Activated CD4-positive, alpha-beta T cell treated with anti-CD3 and anti-CD28 coated beads, Interleukin-2, amount 50 U/mL, for 1 hour (primary cell): ENCODE measurements around the gene ATR.

ENCODE experiments used
- DNase-seq: peaks from one replicate; pipeline ENCODE4 v3.0.0-alpha.2; 2020

Gene ATR

DNA sequence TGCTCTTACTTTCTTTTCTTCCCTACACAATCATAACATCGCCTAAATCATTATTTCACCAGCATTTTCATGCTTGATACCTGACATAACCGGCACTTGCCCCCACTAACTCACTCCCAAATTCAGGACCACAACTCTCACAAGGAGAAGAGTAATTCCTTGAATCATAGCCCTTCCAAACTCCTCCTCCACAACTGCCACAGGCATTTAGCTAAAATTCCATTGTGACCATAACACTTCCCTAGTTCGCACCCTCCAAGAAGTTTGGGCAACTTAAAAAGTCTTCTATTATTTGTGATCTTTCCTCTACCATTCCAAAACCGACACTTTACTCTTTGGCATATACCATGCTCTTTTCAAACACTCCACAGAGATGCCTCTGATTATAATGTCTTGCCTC, 71.3 kb downstream of the ATR start:
- DNase-seq, result no peak

DNA sequence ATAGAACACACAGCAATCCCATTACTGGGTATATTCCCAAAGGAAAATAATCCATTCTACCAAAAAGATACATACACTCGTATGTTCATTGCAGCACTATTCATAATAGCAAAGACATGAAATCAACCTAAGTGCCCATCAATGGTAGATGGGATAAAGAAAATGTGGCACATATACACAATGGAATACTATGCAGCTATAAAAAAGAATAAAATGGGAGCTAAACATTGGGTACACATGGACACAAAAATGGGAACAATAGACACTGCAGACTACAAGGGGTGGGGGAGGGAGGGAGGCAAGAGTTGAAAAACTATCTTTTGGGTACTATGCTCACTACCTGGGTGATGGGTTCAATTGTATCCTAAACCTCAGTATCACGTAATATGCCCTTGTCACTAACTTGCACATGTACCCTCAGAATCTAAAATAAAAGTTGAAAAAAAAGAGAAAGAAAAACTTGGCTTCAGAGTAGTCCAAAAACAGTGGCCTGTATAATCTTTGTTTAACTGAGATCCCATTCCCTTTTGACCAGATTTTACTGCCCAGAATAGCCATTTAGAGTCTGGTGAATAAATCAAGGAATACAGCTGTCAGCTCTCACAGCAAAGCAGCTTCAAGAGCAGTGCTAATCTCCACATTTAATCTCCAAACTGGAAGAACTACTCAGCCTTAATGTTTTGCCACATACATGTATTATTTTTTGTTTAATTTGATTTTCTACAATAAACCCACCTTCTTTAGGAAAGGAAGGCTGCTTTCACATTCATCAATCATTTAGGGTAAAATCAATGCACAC, 76.1 kb downstream of the ATR start:
- DNase-seq, result no peak

DNA sequence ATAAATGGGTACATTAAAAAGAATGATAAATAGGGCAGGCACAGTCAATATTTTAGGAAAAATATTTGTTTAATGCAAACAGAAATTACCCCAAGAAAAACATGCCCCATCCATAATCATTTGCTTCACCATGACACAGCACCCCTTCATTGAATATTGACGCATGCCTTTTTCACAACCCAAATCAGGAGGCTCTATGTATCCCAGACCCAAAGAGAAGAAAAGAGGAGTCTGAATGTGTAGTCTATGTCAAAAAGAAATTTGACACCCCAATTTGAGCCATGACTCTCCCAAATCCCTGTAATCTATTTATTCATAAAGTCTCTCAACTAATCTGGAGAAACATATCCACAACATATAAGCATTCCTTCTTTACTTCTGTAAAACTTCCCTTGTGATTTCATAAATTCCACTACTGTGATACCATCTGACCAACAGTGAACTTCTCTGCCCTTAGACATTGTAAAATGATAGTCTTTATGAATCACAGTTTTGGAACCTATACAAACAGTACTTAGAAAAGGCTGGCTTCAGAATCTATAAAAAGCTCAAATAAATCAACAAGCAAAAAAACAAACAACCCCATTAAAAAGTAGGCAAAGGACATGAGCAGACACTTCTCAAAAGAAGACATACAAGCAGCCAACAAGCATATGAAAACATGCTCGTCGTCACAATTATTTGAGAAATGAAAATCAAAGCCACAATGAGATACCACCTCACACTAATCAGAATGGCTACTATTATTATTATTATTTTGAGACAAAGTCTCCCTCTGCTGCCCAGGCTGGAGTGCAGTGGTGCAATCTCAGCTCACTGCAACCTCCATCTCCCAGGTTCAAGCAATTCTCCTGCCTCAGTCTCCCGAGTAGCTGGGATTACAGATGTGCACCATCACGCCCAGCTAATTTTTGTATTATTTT, 77.3 kb downstream of the ATR start:
- DNase-seq, result no peak

DNA sequence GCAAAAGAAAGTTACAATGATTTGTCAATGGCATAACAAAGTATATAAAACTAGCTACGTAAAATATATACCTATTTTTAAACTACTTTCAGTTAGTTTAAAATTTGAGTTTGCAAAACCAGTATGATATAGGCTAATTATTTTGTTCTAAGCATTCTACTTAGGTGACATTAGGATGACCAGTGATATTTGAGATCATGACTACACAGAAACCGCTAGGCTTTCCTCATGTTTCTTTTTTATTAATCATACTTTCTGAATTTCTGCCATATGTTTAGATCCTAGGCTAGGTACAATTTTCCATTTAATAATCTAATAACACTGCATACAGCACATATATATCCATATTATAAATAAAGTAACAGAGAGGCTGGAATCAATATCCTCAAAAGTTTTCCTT, 78.3 kb downstream of the ATR start:
- no peak for DNase-seq

DNA sequence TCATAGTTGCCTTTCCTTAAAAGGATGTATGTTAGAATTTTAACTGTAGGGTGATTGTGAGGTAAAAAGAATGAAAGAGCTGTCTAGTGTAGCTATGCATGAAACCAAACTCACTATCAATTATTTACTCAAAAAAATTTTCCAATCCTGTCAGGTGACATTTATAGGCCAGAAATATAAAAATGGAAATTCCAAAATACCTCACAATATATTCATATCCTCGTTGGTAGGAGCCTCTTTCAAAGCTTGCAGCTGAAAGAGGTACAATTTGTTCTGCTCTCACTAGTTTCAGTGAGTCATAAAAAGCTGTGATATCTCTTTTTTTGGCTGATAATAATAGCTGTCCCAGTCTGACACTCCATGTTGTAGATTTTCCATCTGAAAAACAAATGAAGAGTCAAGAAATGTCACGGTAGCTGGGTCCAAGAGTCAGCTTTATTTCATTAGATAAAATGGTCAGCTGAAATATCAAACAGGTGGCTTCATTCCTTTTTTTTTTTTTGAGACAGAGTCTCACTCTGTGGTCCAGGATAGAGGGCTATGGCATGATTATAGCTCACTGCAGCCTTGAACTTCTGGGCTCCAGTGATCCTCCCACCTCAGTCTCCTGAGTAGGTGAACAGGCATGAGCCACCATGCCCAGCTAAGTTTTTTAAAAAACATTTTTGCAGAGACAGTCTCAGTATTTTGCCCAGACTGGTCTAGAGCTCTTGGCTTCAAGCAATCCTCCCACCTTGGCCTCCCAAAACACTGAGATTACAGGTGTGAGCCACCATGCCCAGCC, 79.9 kb downstream of the ATR start:
- DNase-seq, result no peak

DNA sequence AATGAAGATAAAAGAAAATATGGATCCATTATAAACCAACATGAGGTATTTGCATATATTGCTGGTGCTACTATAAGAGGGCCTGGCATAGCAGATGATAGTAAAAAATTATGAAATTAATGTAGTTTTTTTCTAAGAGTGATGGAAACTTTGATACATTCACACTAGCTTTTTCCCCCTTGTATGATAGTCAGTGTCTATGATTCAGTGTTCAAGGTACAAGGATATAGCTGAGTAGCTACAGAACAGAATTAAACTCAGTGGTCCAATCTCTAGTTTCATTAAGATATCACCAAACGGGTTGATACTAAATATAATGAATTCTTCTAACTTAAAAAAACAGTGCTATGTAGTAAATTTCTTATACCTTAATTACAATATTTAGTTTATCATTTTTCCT, 80.8 kb downstream of the ATR start:
- DNase-seq, result no peak

DNA sequence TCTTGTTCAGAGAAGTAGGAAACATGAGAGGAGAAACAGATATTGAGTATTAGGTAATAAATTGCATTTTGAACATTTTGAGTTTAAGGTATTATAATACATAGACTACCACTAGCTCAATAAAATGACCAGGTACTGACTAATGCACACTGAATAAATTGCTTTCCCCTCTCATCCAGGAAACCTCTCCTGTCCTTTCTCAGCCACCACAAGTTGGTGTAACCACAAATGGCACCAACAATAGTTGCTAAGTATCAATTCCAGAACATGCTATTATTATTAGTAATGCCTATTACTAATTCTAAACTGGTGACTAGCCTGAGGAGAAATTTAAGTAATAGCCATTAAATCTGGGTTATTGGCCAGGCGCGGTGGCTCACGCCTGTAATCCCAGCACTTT, 83.4 kb downstream of the ATR start:
- no peak for DNase-seq

DNA sequence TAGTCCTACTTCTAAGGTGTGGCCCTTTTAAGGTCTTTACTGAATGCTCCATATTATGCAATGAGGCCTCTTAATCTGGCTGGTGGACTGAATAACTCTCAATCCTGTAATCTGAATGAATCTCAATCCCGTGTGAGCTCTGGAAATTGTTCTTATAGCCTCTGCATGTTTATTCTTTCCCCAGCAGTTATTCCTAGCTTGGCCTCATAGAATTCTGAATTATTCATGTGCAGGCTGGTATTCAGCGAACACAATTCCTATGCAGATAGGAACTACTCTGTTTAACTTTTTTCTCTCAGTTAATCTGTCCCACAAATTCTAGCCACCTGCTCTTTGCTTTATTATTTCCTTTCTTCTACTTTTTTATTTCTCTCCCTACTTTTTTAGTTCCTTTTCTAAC, 86.3 kb downstream of the ATR start:
- no peak for DNase-seq

DNA sequence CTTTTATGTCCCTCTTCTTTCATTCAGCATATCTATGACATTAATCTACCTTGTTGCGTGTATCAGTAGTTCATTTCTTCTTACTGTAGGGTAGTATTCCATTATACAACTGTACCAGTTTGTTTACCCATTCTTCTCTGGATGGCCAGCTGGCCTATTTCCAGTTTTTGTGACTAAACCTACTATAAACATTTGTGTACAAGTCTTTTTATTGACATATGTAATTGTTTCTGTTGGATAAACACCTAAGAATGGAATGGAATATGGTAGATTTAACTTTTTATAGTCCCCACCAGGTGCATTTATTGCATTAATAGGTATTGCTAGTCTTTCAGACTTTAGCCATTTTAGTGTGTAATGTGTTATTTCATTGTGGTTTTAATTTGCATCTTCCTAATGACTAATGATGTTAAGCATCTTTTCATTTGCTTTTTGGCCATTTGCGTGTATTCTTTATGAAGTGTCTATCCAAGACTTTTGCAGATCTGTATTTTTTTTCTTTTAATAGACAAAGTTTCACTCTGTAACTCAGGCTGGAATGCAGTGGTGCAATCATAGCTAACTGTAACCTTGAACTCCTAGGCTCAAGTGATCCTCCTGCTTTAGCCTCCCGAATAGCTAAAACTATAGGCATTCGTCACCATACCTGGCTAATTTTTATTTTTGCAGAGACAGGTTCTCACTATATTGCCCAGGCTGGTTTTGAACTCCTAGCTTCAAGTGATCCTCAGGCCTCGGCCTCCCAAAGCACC, 88.8 kb downstream of the ATR start:
- no peak for DNase-seq

DNA sequence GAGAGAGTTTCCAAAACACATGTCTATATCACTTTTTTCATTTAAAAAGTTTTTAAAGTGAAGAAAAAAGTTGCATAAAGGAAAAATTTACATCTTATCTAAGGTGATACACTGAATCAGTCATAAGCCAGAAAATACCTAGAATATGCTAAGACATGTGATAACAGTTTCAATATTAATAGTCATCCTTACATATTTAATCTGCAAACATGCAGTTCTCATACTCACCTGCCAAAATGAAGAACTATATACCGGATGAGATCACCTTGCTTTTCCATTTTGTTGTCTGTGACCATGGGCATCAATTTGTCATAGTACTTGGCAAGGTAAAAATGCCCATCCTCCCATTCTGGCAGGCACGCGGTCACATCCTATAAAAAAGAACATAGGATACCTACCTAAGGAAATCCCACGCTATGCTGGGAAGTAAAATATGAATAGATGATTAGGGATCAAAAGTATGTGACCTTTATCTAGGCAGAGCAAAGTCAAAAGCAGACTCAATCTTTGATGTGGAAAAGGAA, 93.6 kb downstream of the ATR start:
- DNase-seq, result no peak

DNA sequence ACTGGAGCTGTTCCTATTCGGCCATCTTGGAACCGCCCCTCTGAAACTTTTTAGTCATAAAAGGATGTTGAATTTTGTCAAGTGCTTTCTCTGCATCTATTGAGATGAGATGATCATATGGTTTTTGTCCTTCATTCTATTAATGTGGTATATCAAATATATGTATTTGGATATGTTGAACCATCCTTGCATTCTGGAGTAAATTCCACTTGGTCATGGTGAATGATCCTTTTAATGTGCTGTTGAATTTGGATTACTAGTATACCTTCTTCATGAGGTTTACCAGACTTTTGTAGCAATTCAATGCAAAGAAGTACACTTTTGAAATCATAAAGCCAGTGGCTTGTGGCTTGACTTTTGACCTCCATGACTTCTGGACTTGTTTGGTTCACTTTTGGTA, 97.3 kb downstream of the ATR start:
- no peak for DNase-seq

DNA sequence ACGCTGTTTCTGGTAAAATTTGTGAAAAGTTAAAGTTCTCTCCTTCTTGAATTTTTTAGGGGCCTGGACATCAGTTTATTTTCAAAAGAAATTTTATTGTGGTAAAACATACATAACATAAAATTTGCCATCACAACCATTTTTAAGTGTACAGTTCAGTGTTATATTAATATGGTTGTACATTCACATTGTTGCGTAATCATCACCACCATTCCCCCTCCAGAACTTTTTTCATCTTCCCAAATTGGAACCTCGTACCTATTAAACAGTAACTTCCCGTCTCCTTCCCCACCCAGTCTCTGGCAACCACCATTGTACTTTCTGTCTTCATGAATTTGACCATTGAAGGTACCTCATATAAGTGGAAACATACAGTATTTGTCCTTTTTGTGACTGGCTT, 107.7 kb downstream of the ATR start:
- DNase-seq, result no peak

DNA sequence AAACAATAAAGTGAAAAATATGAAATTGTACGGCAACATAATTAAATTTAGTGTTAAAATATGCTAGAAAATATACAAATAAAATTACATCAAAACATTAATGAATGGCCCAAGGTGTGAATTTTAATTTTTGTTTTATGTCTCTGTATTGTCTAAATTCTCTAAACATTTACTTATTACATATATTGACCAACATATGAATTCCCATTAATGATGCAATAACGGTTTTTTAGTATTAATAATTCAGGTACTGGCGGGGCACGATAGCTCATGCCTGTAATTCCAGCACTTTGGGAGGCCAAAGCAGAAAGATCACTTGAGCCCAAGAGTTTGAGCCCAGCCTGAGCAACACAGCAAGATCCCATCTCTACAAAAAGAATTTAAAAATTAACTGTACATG, 110.1 kb downstream of the ATR start:
- DNase-seq, result no peak

DNA sequence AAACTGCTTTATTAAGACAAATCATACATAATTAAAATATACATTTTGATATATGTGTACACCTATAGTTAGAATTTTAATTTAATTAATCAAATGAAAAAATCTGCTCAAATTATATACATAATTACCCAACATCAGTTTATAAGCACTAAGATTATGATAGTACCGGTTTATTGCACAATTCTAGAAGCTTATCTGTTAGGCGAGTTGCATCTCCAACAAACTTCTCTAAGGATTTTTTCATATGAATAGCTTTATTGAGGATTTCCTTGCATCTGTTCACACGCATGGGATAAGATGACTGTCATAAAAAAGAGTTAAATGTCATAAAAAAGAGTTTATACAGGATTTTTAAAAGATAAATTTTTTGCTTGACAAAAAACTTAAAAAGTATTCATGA, 110.8 kb downstream of the ATR start:
- DNase-seq, result no peak

DNA sequence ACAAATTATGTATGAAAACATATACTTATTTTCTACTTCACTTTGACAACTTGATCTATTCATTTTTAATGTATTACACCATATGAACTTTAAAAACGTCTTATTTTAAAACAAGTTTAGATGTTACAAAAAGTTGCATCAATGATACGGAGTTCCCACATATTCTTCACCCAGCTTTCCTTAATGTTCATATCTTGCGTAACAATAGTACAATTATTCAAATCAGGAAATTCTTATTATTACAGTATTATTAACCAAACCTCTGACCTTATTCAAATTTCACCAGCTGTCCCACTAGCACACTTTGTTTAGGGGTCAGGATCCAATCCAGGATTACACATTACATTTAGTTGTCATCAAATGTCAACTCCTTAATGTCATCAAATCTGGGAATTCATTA, 117.8 kb downstream of the ATR start:
- no peak for DNase-seq

DNA sequence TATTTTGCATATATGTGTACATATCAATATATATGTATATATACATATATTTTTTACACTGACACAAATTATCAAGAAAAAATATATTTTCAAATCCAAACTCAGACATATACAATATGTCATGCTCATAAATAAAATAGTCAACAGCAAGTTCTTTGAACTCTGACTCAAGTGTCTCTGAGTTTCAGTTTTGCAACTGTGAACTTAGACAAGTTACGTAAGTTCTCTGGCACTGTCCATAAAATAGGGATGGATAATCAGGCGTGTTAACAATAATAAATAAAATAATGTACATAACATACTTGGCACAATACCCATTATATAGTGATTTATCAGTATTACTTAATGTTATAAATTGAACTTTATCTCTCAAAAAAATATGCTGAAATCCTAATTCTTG, 118.6 kb downstream of the ATR start:
- DNase-seq, result no peak

DNA sequence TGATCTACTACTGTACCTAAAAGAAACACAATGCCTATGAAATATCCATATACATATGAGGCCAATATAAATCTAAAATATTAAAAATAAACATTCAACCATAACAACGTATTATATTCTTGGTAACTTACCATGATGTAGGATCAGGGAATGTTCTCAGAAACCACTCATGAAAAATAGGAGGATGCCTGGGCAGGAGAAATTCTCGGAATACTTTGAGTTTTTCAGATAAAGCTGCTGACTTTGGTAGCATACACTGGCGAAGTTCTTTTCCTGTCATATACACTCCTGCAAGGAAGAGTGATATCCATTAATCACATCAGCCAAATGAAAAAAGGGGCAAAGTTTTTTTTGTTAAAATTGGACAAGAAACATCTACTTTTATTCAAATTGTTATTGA, 119.4 kb downstream of the ATR start:
- no peak for DNase-seq

DNA sequence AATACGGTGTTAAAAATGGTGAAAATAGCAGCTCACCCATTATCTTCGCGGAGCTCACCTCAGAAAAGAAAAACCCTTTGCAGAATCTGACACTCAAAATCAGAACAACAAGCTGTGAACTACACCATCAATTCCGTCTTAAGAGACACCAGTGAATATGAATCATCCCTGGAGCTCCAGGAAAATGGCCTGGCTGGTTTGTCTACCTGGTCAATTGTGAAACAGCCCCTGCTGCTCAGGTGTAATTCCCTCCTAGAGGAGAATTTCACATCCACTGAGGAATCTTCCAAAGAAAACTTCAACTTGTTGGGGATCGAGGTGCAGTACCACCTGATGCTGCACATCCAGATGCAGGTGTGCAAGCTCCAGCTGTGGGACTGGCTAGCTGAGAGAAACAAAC, 127.7 kb downstream of the ATR start:
- DNase-seq, result no peak

DNA sequence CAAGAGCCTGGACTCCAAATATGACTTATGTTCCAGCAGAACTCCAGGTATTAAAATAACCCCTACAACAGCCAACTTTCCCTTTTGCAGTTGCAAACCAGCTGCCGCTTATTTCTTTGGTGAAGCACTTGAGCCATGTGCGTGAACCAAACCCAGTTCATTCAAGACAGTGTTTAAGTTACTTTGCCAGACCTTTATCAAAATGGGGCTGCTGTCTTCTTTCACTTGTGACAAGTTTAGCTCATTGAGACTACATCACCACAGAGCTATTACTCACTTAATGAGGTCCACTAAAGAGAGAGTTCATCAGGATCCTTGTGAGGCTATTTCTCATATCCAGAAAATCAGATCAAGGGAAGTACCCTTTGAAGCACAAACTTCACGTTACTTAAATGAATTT, 128.3 kb downstream of the ATR start:
- no peak for DNase-seq

DNA sequence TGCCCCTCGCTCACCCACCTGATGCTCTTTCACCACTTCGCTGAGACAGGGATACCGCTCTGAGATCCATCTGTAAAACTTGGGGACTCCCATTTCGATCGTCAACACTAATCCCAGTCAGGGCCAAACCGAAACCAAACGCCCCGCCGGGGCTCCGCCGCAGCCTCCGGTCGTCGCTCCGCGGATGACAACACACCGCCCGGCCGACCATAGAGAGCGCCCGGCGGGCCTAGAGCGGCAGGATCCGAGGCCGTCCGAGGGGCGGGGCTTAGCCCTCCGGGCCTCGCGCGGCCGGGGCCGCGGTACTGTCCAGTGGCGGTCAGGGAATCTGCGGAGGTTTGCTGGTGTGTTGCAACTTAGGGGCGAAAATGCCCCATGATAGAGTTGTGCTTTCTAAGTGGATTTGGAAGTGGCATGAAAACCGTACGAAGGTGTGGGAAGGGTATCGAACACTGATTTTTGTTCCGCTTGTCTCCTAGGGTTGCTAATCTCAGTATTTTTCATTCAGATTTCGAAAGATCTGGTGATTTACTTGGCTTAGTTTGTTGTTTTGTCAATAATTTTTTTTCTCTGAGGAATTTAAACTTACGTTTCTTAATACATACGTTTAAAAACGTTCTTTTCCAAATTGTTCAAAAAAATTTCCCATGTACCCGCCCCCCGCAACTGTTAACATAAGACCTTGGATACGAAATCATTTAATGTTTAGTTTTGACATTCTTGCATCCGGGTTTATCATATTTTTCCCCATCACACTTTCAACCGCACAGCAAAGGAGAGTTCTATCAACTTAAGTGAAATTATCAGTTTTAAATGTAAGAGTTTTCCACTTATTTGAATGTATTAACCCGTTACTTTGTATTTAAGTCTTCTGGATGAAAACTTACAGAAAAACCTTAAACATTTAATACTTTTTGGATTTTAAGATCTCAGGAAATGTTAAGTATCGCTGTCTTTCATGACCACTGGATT, 130.4 kb downstream of the ATR start, which contains the start of gene XRN1:
Gene XRN1, minus strand, starts transcription at position 186 of the 972 bp plus-strand sequence. Its CDS starts 93 bp downstream, at position 93.
- DNase-seq, result peak; percentile 94

DNA sequence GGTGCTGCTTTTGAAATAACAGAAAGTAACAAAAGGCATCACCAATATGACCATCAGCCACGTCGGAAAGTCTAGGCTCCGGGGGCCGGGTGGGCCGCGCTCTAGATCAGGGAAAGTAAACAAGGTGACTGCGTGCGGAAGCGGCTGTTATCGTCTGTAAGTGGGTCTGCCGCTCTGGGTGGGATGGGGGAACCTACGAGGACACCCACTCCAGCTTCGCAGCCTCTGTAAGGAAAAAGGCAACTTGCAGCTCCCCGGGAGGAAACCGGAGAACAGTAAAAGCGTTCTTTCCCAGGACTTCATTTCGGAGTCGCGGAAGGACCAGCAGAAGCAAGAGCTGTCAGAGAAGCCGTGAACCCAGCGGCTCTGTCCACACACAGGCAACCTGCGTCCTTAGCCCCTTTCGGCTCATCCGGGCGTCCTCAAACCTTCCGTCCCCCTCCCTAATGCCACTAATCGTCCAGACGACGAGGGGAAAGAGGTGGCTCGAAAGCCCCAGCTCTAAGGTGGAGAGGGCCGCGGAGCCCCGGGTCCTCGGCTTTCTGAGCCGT, 131.2 kb downstream of the ATR start:
- DNase-seq, result peak; percentile 32
